ENCODE data around the gene COX7A2L.
"Not testable (repeated sequence)": the region's sequence is repeated elsewhere in the genome, so short reads cannot be mapped to it uniquely, and the experiment has no call there.

COX7A2L gene

DNA sequence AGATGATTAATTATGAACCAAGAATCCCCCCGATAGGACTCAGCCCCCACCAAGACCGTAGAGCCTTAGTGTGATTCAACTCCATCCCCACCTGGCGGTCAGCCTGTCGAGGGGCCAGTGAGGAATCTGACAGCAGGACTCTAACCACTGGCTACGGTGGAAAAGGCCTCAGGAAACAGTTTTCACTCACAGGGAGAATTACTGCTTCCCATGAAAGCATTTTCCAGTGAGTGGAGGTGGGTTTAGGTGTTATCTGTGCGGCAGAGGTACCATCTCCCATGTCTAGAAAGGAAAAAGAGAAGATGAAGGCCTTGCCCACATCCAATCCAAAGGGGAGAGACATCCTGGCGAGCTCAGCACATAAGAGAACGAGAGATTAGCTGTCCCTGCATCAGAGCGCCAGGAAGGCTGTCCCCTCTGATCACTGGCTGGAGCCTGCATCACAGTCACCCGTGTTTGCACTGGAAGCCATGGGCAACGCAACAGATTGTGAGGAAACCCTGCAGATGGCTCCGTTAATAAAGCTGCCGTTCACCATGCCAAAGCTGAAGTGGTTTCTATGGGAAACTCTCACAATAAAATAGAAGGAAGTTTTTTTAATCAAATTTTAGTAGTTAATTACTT is 22.3 kb downstream of the COX7A2L start:
- H3K27me3 ChIP-seq (ENCODE audit: control insufficient read depth in 1 of 2, insufficient read depth in 2 of 2, low read length in 2 of 2), result no peaks in the 10 kb centered on the region
- no peak overlapping the region for H3K9ac ChIP-seq (ENCODE audit: low read length in 2 of 2)
- H3K9me3 ChIP-seq (ENCODE audit: control insufficient read depth in 2 of 2, low read length in 2 of 2), result no peaks in the 10 kb centered on the region
- H3K36me3 ChIP-seq (ENCODE audit: control insufficient read depth in 2 of 2, insufficient read depth in 2 of 2, low read length in 2 of 2), result peaks cover 10 to 22% of the 10 kb centered on the region in 2 donors
- no peak overlapping the region for H3K4me3 ChIP-seq (ENCODE audit: low read length in 2 of 2)
- H3K27ac ChIP-seq (ENCODE audit: low read length), result no peak overlapping the region
- peaks cover 16% of the 10 kb centered on the region for H3K4me1 ChIP-seq (ENCODE audit: control insufficient read depth, insufficient read depth, low read length)

DNA sequence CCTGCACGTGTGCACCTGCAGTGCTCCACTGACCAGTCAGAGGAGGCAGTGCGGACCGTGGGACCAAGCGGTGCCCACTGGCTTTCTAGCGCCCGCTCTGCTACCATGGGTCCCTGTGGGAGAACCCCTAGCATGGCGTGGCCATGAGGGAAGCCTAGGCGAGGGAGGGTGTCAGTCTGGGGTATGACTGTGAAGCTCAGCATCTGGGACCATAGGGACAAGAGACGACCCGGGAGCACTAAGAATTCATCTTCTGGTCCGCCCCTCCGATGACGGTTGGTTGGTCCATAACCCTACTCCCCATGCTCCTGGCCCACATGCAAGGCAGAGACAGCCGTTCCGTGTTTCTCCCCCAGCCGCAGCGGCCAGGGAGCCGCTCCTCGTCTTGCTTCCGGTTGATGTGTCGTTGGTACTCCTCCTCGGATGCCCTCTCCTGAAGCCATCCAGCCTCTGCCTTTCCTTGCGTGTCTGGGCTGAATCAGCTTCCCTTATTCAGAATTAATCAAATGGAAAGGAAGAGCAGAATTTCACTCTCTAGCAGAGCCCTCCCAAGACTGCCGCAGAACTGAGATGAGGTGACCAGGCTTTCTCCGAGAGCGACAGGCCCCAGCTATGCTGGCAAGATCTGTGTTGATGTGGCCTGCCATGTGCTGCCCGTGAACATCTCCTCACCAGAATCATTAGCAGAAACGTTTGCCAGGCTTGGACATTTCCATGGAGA is 23.0 kb downstream of the COX7A2L start:
- Histone ChIP-seq H3K36me3 (ENCODE audit: control insufficient read depth in 2 of 2, insufficient read depth in 2 of 2, low read length in 2 of 2) (peaks cover 15 to 28% of the 10 kb centered on the region in 2 donors), H3K4me3 (ENCODE audit: low read length in 2 of 2) (no peak overlapping the region), H3K9me3 (ENCODE audit: control insufficient read depth in 2 of 2, low read length in 2 of 2) (no peaks in the 10 kb centered on the region), H3K27me3 (ENCODE audit: control insufficient read depth in 1 of 2, insufficient read depth in 2 of 2, low read length in 2 of 2) (no peaks in the 10 kb centered on the region), H3K9ac (ENCODE audit: low read length in 2 of 2) (no peak overlapping the region), H3K27ac (ENCODE audit: low read length) (no peak overlapping the region), H3K4me1 (ENCODE audit: control insufficient read depth, insufficient read depth, low read length) (peaks cover 16% of the 10 kb centered on the region)

DNA sequence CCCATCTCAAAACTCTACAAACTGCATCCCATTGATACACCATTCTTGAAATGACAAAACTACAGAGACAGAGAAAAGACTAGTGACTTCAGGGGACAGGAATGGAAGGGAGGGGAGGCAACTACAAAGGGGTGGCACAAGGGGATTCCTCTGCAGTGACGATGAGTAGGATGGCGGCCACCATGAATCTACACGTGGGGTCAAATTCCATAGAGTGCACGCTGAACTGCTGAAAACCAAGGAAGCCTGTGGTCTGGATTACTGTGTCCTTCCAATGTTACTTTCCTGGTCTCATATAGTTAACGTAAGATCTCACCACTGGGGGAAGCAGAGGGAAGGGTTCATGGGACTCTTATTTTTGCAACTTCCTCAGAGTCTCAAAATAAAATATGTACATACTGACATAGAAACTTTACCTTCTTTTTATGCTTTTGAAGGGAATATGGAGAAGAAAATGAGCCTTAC is 23.6 kb downstream of the COX7A2L start:
- peaks cover 15 to 34% of the 10 kb centered on the region in 2 donors for H3K36me3 ChIP-seq (ENCODE audit: control insufficient read depth in 2 of 2, insufficient read depth in 2 of 2, low read length in 2 of 2)
- no peak overlapping the region for H3K27ac ChIP-seq (ENCODE audit: low read length)
- no peaks in the 10 kb centered on the region for H3K27me3 ChIP-seq (ENCODE audit: control insufficient read depth in 1 of 2, insufficient read depth in 2 of 2, low read length in 2 of 2)
- no peak overlapping the region for H3K4me3 ChIP-seq (ENCODE audit: low read length in 2 of 2)
- peaks cover 10% of the 10 kb centered on the region for H3K4me1 ChIP-seq (ENCODE audit: control insufficient read depth, insufficient read depth, low read length)
- no peak overlapping the region for H3K9ac ChIP-seq (ENCODE audit: low read length in 2 of 2)
- H3K9me3 ChIP-seq (ENCODE audit: control insufficient read depth in 2 of 2, low read length in 2 of 2), result no peaks in the 10 kb centered on the region

DNA sequence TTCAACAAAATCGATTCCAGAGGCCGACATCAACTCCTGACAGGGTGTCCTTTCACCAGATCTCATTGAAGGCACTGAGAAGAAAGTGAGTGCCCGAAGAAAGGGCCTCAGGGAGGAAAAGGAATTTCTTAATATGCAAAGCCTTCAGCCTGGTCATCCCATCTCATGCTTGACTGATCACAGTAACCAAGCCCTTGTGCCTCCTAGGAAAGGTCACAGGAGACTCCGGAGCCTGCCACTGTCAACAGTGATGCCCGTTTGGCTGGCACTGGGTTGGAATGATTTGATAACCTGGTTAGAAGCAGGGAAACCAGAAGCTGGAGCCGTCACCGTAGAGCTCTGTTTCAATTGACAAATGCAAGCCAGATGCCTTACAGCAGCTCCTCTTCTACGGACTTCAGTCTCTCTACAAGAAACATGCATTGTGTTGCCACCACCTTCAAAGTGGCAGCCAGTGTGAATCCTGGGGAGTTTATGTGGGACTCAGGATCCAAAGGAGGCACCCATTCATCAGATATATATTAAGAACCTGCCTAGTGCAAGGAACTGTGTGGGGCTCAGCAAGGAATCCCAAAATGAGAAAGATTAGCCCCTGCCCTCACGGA is 24.6 kb downstream of the COX7A2L start:
- Histone ChIP-seq H3K4me1 (ENCODE audit: control insufficient read depth, insufficient read depth, low read length) (peaks cover 4% of the 10 kb centered on the region), H3K27me3 (ENCODE audit: control insufficient read depth in 1 of 2, insufficient read depth in 2 of 2, low read length in 2 of 2) (no peaks in the 10 kb centered on the region), H3K27ac (ENCODE audit: low read length) (no peak overlapping the region), H3K9me3 (ENCODE audit: control insufficient read depth in 2 of 2, low read length in 2 of 2) (no peaks in the 10 kb centered on the region), H3K36me3 (ENCODE audit: control insufficient read depth in 2 of 2, insufficient read depth in 2 of 2, low read length in 2 of 2) (peaks cover 19 to 43% of the 10 kb centered on the region in 2 donors), H3K4me3 (ENCODE audit: low read length in 2 of 2) (no peak overlapping the region), H3K9ac (ENCODE audit: low read length in 2 of 2) (no peak overlapping the region)

DNA sequence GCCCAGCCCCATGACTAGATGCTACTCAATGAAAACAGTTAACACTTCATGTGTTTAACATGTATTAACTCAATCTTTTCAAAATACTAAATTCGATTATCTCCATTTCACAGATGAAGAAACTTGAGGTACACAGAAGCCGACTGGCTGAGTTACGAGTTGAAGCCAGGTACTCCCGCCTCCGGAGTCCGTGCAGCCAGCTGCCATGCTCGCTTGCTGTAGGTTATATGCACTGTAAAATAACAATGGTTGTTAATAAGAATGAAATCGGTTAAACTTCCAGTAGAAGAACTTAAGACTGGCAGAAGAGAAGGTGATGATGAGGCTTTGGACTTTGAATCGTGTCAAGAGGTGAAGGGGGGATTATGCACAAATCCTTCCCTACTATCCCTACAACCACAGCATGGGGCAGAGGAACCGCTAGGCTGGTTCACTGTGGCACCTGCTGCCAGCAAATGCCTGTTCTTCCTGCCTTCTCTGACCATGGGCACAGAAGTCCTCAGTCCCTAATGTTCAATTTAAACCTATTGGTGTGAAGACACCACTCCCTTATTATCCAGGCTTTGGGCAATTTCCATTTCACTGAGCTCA is 25.4 kb downstream of the COX7A2L start:
- peaks cover 19 to 42% of the 10 kb centered on the region in 2 donors for H3K36me3 ChIP-seq (ENCODE audit: control insufficient read depth in 2 of 2, insufficient read depth in 2 of 2, low read length in 2 of 2)
- H3K9me3 ChIP-seq (ENCODE audit: control insufficient read depth in 2 of 2, low read length in 2 of 2), result no peaks in the 10 kb centered on the region
- no peak overlapping the region for H3K9ac ChIP-seq (ENCODE audit: low read length in 2 of 2)

DNA sequence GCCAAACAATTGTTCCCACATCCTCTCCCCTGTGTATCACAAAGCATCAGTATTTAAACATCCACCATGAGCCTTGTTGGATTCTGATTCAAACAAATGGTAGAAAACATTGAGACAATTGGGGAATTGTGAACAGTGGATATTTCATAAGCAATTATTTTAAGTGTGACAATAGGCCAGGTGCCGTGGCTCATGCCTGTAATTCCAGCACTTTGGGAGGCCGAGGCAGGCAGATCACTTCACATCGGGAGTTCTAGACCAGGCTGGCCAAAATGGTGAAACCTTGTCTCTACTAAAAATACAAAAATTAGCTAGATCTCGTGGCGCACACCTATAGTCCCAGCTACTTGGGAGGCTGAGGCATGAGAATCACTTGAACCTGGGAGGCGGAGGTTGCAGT is 26.2 kb downstream of the COX7A2L start:
- H3K27me3 ChIP-seq (ENCODE audit: control insufficient read depth in 1 of 2, insufficient read depth in 2 of 2, low read length in 2 of 2); H3K4me3 ChIP-seq (ENCODE audit: low read length in 2 of 2); H3K4me1 ChIP-seq (ENCODE audit: control insufficient read depth, insufficient read depth, low read length); H3K27ac ChIP-seq (ENCODE audit: low read length); H3K9me3 ChIP-seq (ENCODE audit: control insufficient read depth in 2 of 2, low read length in 2 of 2); H3K9ac ChIP-seq (ENCODE audit: low read length in 2 of 2): not testable (repeated sequence)
- peaks cover 22 to 44% of the 10 kb centered on the region in 2 donors for H3K36me3 ChIP-seq (ENCODE audit: control insufficient read depth in 2 of 2, insufficient read depth in 2 of 2, low read length in 2 of 2)

More for the DNA sequence above, 25.4 kb downstream of the COX7A2L start:
- Histone ChIP-seq H3K4me3 (ENCODE audit: low read length in 2 of 2) (no peak overlapping the region), H3K4me1 (ENCODE audit: control insufficient read depth, insufficient read depth, low read length) (peaks cover 4% of the 10 kb centered on the region), H3K27ac (ENCODE audit: low read length) (no peak overlapping the region), H3K27me3 (ENCODE audit: control insufficient read depth in 1 of 2, insufficient read depth in 2 of 2, low read length in 2 of 2) (no peaks in the 10 kb centered on the region)

DNA sequence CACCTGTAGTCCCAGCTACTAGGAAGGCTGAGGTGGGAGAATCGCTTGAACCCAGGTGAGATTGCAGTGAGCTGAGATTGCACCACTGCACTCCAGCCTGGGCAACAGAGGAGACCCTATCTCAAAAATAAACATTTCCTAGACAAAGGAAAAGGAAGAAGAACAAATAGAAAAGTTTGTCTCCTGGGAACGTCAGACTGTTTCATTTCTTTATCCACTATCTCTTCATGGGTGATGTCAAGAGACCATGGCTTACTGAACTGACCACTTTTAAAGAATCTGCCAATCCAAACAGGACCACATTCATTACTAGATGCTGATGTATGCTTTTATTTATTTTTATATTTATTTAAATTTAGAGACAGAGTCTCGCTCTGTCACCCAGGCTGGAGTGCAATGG is 26.8 kb downstream of the COX7A2L start:
- no peaks in the 10 kb centered on the region for H3K4me1 ChIP-seq (ENCODE audit: control insufficient read depth, insufficient read depth, low read length)
- no peaks in the 10 kb centered on the region for H3K9me3 ChIP-seq (ENCODE audit: control insufficient read depth in 2 of 2, low read length in 2 of 2)
- H3K27me3 ChIP-seq (ENCODE audit: control insufficient read depth in 1 of 2, insufficient read depth in 2 of 2, low read length in 2 of 2), result no peaks in the 10 kb centered on the region
- no peak overlapping the region for H3K9ac ChIP-seq (ENCODE audit: low read length in 2 of 2)
- H3K27ac ChIP-seq (ENCODE audit: low read length), result no peak overlapping the region
- no peak overlapping the region for H3K4me3 ChIP-seq (ENCODE audit: low read length in 2 of 2)
- H3K36me3 ChIP-seq (ENCODE audit: control insufficient read depth in 2 of 2, insufficient read depth in 2 of 2, low read length in 2 of 2), result peaks cover 26 to 45% of the 10 kb centered on the region in 2 donors

DNA sequence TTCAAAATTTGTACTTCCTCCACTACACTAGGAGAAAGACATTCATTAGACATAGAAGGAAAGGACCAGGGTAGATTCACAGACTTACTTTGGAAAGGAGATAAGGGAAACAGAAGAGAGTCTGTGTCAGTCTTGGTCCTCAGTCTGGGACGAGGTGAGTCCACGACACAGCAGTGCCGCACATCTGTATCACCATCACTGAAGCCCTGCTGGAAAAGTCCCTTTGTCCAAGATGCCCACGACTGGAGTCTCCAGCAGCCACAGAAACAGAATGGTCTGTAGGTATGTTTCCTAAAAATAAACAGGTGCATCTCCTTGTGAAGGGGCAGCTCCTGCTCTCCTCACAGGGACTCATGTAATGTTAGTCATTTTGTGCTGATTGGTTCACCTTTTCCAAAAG is 27.4 kb downstream of the COX7A2L start:
- Histone ChIP-seq H3K27me3 (ENCODE audit: control insufficient read depth in 1 of 2, insufficient read depth in 2 of 2, low read length in 2 of 2) (no peaks in the 10 kb centered on the region), H3K9ac (ENCODE audit: low read length in 2 of 2) (no peak overlapping the region), H3K27ac (ENCODE audit: low read length) (no peak overlapping the region), H3K4me3 (ENCODE audit: low read length in 2 of 2) (no peak overlapping the region), H3K4me1 (ENCODE audit: control insufficient read depth, insufficient read depth, low read length) (no peaks in the 10 kb centered on the region), H3K9me3 (ENCODE audit: control insufficient read depth in 2 of 2, low read length in 2 of 2) (no peaks in the 10 kb centered on the region), H3K36me3 (ENCODE audit: control insufficient read depth in 2 of 2, insufficient read depth in 2 of 2, low read length in 2 of 2) (peaks cover 26 to 45% of the 10 kb centered on the region in 2 donors)

DNA sequence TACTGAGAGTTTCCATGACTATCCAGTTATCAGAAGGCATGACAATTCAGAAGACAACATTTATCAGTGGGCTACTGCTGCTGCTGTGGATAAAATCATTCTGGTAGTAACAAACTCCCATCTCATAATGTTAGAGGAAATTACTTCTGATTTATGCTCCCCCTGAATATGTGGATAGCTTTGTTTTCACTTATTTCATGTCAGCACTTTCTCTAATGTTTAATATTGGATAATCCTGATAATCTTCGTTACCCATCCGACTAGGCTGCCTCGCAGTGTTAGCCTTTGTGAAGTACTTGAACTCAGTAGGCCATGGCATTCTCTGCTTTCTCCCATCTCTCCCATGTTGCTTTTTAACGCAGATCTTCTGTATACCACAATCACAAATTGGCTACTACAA is 28.4 kb downstream of the COX7A2L start:
- Histone ChIP-seq H3K27me3 (ENCODE audit: control insufficient read depth in 1 of 2, insufficient read depth in 2 of 2, low read length in 2 of 2) (no peaks in the 10 kb centered on the region), H3K27ac (ENCODE audit: low read length) (no peak overlapping the region), H3K9ac (ENCODE audit: low read length in 2 of 2) (no peak overlapping the region), H3K4me1 (ENCODE audit: control insufficient read depth, insufficient read depth, low read length) (no peaks in the 10 kb centered on the region), H3K36me3 (ENCODE audit: control insufficient read depth in 2 of 2, insufficient read depth in 2 of 2, low read length in 2 of 2) (peaks cover 21 to 42% of the 10 kb centered on the region in 2 donors), H3K4me3 (ENCODE audit: low read length in 2 of 2) (no peak overlapping the region), H3K9me3 (ENCODE audit: control insufficient read depth in 2 of 2, low read length in 2 of 2) (no peaks in the 10 kb centered on the region)

DNA sequence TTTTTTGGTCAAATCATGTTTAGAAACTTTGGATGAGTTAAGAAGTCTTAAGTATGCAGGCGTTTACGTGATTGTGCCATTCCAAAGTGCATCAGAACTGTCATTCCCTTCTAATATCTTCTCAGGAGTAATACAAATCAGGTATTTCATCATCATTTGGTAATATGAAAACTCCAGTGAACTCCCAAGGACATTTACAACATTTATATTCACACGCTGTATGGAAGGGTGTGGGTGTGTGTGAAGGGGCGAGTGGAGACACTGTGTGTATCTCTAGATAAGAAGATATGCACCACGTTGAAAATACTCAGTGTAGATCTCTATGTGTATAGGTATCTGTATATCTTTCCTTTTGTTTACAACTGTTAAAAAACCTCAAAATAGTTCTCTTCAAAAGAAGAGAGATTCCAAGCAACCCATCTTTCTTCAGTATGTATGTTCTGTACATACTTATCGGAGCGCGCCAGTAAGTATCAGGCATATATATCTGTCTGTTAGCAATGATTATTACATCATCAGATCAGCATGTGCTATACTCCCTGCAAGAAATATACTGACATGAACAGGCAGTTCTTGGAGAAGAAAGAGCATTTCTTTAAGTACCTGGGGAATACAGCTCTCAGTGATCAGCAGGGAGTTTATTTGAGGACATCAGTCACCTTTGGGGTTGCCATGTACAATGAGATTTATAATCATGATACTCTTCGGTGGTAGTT is 29.3 kb downstream of the COX7A2L start:
- Histone ChIP-seq H3K4me3 (ENCODE audit: low read length in 2 of 2) (no peak overlapping the region), H3K27ac (ENCODE audit: low read length) (no peak overlapping the region), H3K4me1 (ENCODE audit: control insufficient read depth, insufficient read depth, low read length) (no peaks in the 10 kb centered on the region), H3K27me3 (ENCODE audit: control insufficient read depth in 1 of 2, insufficient read depth in 2 of 2, low read length in 2 of 2) (no peaks in the 10 kb centered on the region), H3K9me3 (ENCODE audit: control insufficient read depth in 2 of 2, low read length in 2 of 2) (no peaks in the 10 kb centered on the region), H3K36me3 (ENCODE audit: control insufficient read depth in 2 of 2, insufficient read depth in 2 of 2, low read length in 2 of 2) (peaks cover 21 to 41% of the 10 kb centered on the region in 2 donors), H3K9ac (ENCODE audit: low read length in 2 of 2) (no peak overlapping the region)

Measured in stomach smooth muscle (tissue), 2 donors.